Measurements from ENCODE around the gene GNPNAT1.

GNPNAT1 gene

GRCh38 chr14:52808101-52808500 lies 16.7 kb upstream of the GNPNAT1 start:
- no peak for DNase-seq (ENCODE audit: low spot score)
- CTCF ChIA-PET: no interaction called here
- TF ChIP-seq CTCF (conservative IDR thresholded peaks at IDR 0.05; ENCODE audit: low read depth): no peak
- POLR2A ChIA-PET (ENCODE audit: low non-redundant PET): no interaction called here
- H3K27ac ChIP-seq: no peak overlapping the region

- no peak overlapping the region for H3K27ac ChIP-seq
- ChIA-PET POLR2A (ENCODE audit: low non-redundant PET) (no interaction called here), CTCF (no interaction called here)
- DNase-seq (ENCODE audit: low spot score): no peak
- TF ChIP-seq CTCF (conservative IDR thresholded peaks at IDR 0.05; ENCODE audit: low read depth): no peak
These were observed 14.7 kb upstream of the GNPNAT1 start for GRCh38 chr14:52806115-52806514.

- H3K27ac ChIP-seq: no peak overlapping the region
- TF ChIP-seq CTCF (conservative IDR thresholded peaks at IDR 0.05; ENCODE audit: low read depth): no peak
- peak; percentile 56 for DNase-seq (ENCODE audit: low spot score)
- CTCF ChIA-PET: no interaction called here
- POLR2A ChIA-PET (ENCODE audit: low non-redundant PET): no interaction called here
These were observed 11.2 kb upstream of the GNPNAT1 start for GRCh38 chr14:52802597-52802996.

GRCh38 chr14:52801014-52801712 lies 9.8 kb upstream of the GNPNAT1 start:
- H3K27ac ChIP-seq: no peak overlapping the region
- CTCF ChIA-PET: interaction anchor here (0.6 kb wide), 2 partner anchors 44 to 698 kb away, joined by 3 to 5 read pairs; no protein-coding TSS in a partner anchor
- no peak for TF ChIP-seq CTCF (conservative IDR thresholded peaks at IDR 0.05; ENCODE audit: low read depth)
- DNase-seq (ENCODE audit: low spot score): no peak
- POLR2A ChIA-PET (ENCODE audit: low non-redundant PET): no interaction called here

- no peak for DNase-seq (ENCODE audit: low spot score)
- POLR2A ChIA-PET (ENCODE audit: low non-redundant PET): no interaction called here
- no peak overlapping the region for H3K27ac ChIP-seq
- CTCF ChIA-PET: no interaction called here
- no peak for TF ChIP-seq CTCF (conservative IDR thresholded peaks at IDR 0.05; ENCODE audit: low read depth)
These were observed 7.4 kb upstream of the GNPNAT1 start for GRCh38 chr14:52798826-52799225.

- POLR2A ChIA-PET (ENCODE audit: low non-redundant PET): no interaction called here
- no peak overlapping the region for H3K27ac ChIP-seq
- CTCF ChIA-PET: no interaction called here
- no peak for DNase-seq (ENCODE audit: low spot score)
- TF ChIP-seq CTCF (conservative IDR thresholded peaks at IDR 0.05; ENCODE audit: low read depth): no peak
These were observed 6.2 kb upstream of the GNPNAT1 start for GRCh38 chr14:52797653-52798052.

Measured in RWPE1 (cell line).